H1 (cell line): ENCODE data around the gene CRISPLD2.

ENCODE experiments used
- CEBPB ChIP-seq: IDR thresholded peaks from 2 replicates; pipeline ENCODE4 v1.6.1; 2012; ENCODE audit warnings: low read depth, low read length
- EP300 ChIP-seq, 2 experiments: IDR thresholded peaks; 1 replicate in 1 of 2; 2 replicates in 1 of 2; pipeline ENCODE4 v1.6.1; 2011 to 2012; ENCODE audit warnings: low read depth in 2 of 2, low read length in 2 of 2, mild to moderate bottlenecking in 2 of 2, borderline replicate concordance in 1 of 2, inconsistent platforms in 1 of 2, moderate library complexity in 1 of 2
- EZH2 ChIP-seq: fragments of 200-600 bp; sonication (generic); IDR thresholded peaks from 2 replicates; pipeline ENCODE4 v1.7.1; 2012; ENCODE audit warnings: low read depth, mild to moderate bottlenecking, moderate library complexity, low read length, inconsistent platforms; ENCODE audit not compliant: severe bottlenecking
- GABPA ChIP-seq: IDR thresholded peaks from 2 replicates; pipeline ENCODE4 v1.6.1; 2011; ENCODE audit warnings: mild to moderate bottlenecking, low read length, moderate library complexity, borderline replicate concordance; ENCODE audit not compliant: insufficient read depth
- JUN ChIP-seq: IDR thresholded peaks from 2 replicates; pipeline ENCODE4 v1.6.1; 2011; ENCODE audit warnings: low read depth, mild to moderate bottlenecking, improper control_type of control experiment, low read length
- JUND ChIP-seq: IDR thresholded peaks from 2 replicates; pipeline ENCODE4 v1.6.1; 2011; ENCODE audit warnings: mild to moderate bottlenecking, improper control_type of control experiment, low read length
- KDM1A ChIP-seq: fragments of 200-600, 300-600 bp; sonication (generic); IDR thresholded peaks from 2 replicates; pipeline ENCODE4 v1.7.1; 2016; ENCODE audit warnings: mild to moderate bottlenecking, low read length, borderline replicate concordance
- TAF1 ChIP-seq: IDR thresholded peaks from 2 replicates; pipeline ENCODE4 v1.6.1; 2011; ENCODE audit warnings: mild to moderate bottlenecking, low read depth, low read length
- TBP ChIP-seq: IDR thresholded peaks from 2 replicates; pipeline ENCODE4 v1.6.1; 2011; ENCODE audit warnings: low read depth, low read length, improper control_type of control experiment
- TF ChIP-seq, protein P1 (sequence below): IDR thresholded peaks from 2 replicates; pipeline ENCODE4 v1.6.1; 2011; ENCODE audit warnings: low read length, improper control_type of control experiment
- TF ChIP-seq, protein P2 (sequence below), 3 experiments: IDR thresholded peaks; 1 replicate in 2 of 3; 2 replicates in 1 of 3; pipeline versions ENCODE4 v1.5.1 to v1.6.1; 2011; ENCODE audit warnings: low read length in 3 of 3, mild to moderate bottlenecking in 3 of 3, inconsistent platforms in 2 of 3, low read depth in 1 of 3, moderate library complexity in 1 of 3; ENCODE audit not compliant: insufficient read depth in 1 of 3; ENCODE audit errors: control extremely low read depth in 1 of 3
- TF ChIP-seq, protein P3 (sequence below): IDR thresholded peaks from 2 replicates; pipeline ENCODE4 v1.6.1; 2011; ENCODE audit warnings: low read depth, mild to moderate bottlenecking, low read length; ENCODE audit not compliant: insufficient read depth
- TF ChIP-seq, protein P4 (sequence below): IDR thresholded peaks from 2 replicates; pipeline ENCODE4 v1.6.1; 2012; ENCODE audit warnings: low read length, inconsistent platforms

DNA sequence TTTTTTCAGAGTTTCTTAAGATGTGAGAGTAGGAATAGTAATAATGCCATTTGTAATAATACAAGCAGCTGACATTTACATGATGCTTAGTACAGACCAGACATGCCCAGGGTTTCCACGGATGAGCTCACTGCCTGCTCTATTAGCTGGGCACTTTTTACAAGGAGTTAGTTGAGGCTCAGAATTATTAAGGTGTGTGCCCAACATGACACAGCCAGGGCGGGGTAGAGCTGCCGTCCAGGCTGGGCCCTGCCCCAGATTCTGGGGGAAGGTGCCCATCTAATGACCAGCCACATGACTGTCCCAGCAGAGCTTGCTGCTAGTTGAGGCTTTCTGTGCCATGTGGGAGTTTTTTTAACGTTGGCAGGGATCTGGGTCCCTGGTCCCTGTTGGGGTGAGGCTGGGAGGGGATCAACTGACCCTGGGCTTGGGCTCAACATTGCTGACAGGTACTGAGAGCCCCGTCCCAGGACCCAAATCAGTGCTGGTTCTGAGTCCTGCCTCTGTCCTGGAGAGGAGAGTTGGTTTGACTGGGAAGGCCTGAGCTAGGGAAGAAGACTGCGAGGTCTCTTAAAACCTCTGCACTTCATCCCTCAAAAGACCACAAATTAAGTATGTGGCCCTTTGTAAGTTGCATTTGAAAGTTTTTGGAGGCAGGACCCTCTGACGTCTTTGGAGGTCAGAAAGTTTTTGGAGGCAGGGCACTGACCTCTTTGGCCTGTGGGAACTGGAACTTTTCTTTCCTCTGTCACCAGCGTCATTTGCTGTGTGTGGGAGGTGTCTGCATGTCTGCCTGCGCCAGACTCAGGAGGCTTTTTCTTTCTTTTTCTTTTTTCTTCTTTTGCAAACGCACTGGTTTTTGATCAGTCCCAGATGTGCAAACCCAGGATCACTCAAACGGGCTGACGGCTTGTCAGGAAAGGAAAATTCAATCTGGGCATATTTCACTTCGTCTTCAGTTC is 2.2 kb downstream of the CRISPLD2 start:
- TF ChIP-seq, protein P1, sequence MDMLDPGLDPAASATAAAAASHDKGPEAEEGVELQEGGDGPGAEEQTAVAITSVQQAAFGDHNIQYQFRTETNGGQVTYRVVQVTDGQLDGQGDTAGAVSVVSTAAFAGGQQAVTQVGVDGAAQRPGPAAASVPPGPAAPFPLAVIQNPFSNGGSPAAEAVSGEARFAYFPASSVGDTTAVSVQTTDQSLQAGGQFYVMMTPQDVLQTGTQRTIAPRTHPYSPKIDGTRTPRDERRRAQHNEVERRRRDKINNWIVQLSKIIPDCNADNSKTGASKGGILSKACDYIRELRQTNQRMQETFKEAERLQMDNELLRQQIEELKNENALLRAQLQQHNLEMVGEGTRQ: no peak
- TF ChIP-seq, protein P2, sequence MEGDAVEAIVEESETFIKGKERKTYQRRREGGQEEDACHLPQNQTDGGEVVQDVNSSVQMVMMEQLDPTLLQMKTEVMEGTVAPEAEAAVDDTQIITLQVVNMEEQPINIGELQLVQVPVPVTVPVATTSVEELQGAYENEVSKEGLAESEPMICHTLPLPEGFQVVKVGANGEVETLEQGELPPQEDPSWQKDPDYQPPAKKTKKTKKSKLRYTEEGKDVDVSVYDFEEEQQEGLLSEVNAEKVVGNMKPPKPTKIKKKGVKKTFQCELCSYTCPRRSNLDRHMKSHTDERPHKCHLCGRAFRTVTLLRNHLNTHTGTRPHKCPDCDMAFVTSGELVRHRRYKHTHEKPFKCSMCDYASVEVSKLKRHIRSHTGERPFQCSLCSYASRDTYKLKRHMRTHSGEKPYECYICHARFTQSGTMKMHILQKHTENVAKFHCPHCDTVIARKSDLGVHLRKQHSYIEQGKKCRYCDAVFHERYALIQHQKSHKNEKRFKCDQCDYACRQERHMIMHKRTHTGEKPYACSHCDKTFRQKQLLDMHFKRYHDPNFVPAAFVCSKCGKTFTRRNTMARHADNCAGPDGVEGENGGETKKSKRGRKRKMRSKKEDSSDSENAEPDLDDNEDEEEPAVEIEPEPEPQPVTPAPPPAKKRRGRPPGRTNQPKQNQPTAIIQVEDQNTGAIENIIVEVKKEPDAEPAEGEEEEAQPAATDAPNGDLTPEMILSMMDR (IDR thresholded peaks at IDR 0.05; ENCODE audit: control extremely low read depth in 1 of 3, insufficient read depth in 1 of 3, low read depth in 1 of 3, low read length in 3 of 3): no peak
- TF ChIP-seq TAF1 (no peak), JUN (no peak), GABPA (no peak), CEBPB (no peak), EZH2 (no peak), KDM1A (no peak), EP300 (IDR thresholded peaks at IDR 0.05; ENCODE audit: borderline replicate concordance in 1 of 2, low read depth in 2 of 2, low read length in 2 of 2) (no peak), TBP (no peak), JUND (no peak)
- TF ChIP-seq, protein P3, sequence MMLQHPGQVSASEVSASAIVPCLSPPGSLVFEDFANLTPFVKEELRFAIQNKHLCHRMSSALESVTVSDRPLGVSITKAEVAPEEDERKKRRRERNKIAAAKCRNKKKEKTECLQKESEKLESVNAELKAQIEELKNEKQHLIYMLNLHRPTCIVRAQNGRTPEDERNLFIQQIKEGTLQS: no peak
- TF ChIP-seq, protein P4, sequence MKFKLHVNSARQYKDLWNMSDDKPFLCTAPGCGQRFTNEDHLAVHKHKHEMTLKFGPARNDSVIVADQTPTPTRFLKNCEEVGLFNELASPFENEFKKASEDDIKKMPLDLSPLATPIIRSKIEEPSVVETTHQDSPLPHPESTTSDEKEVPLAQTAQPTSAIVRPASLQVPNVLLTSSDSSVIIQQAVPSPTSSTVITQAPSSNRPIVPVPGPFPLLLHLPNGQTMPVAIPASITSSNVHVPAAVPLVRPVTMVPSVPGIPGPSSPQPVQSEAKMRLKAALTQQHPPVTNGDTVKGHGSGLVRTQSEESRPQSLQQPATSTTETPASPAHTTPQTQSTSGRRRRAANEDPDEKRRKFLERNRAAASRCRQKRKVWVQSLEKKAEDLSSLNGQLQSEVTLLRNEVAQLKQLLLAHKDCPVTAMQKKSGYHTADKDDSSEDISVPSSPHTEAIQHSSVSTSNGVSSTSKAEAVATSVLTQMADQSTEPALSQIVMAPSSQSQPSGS: no peak
